NT2/D1 (cell line): ENCODE measurements around the gene SGF29.

Experiments
- YY1 ChIP-seq: IDR thresholded peaks from 2 replicates; pipeline ENCODE4 v1.6.1; 2011; ENCODE audit not compliant: insufficient read length, insufficient read depth
- ZNF274 ChIP-seq: IDR thresholded peaks from 2 replicates; pipeline ENCODE4 v1.6.1; 2011; ENCODE audit warnings: mild to moderate bottlenecking, low read depth, low read length

DNA sequence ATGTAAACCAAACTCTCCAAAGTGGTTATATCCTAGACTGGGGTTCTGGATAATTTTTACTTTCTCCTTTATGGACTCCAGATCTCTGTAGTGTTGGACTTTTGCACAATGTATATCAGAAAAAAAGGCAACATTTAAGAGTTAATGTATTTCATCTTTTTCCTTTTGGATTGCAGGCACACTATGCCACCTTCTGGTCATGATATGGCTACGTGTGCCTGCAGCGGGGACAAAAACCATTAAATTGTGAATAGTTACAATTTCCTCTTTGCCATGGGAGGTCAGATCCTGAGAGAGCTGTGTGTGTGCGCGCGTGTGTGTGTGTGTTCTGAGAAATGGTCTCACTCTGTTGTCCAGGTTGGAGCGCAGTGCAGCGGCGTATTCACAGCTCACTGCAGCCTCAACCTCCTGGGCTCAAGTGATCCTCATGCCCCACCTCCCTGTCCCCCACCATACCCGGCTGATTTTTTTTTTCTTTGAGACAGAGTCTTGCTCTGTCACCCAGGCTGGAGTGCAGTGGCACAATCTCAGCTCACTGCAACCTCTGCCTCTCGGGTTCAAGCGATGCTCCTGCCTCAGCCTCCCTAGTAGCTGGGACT is 4.3 kb upstream of the SGF29 start:
- no peak for TF ChIP-seq YY1
- TF ChIP-seq ZNF274, result no peak
